CD8-positive, alpha-beta memory T cell (primary cell): ENCODE data around the gene ITGB4. TPM values are rescaled to one million over a fixed set of nuclear protein-coding genes. Genes with fewer than 3 reads are reported as not detected.

Experiments
- CTCF ChIA-PET: fragments of 350-600 bp; sonication (Branson Sonifier 250); formaldehyde crosslinking; loops from one replicate; lab custom pipeline; 2021; ENCODE audit warnings: antibody characterized with exemption; lab: Charles Lee
- POLR2A ChIA-PET: fragments of 350-600 bp; sonication (Branson Sonifier 250); formaldehyde crosslinking; loops from one replicate; lab custom pipeline; 2021; ENCODE audit warnings: antibody characterized with exemption; lab: Charles Lee
- DNase-seq, 5 donors: peaks; one replicate each; pipeline versions ENCODE4 v3.0.0 to v3.0.0-alpha.2; 2020 to 2022; ENCODE audit warnings: mixed read lengths in 1 of 5
- H3K27ac ChIP-seq: one replicate; pipeline ENCODE4 v1.7.0; 2013; ENCODE audit warnings: low read depth, mild to moderate bottlenecking, low read length, moderate library complexity
- H3K27me3 ChIP-seq: 2 replicates; pipeline ENCODE4 v1.7.0; 2013; ENCODE audit warnings: low read length, mild to moderate bottlenecking; ENCODE audit not compliant: insufficient read depth, poor library complexity, severe bottlenecking
- H3K36me3 ChIP-seq: 2 replicates; pipeline ENCODE4 v1.7.0; 2013; ENCODE audit warnings: mild to moderate bottlenecking, low read length, moderate library complexity; ENCODE audit not compliant: insufficient read depth
- H3K4me1 ChIP-seq: 2 replicates; pipeline ENCODE4 v1.7.0; 2013; ENCODE audit warnings: mild to moderate bottlenecking, low read length, moderate library complexity; ENCODE audit not compliant: insufficient read depth
- H3K4me3 ChIP-seq: 2 replicates; pipeline ENCODE4 v1.7.0; 2013; ENCODE audit warnings: mild to moderate bottlenecking, low read length
- H3K9me3 ChIP-seq: 2 replicates; pipeline ENCODE4 v1.7.0; 2013; ENCODE audit warnings: mild to moderate bottlenecking, low read length
- H3K27ac Mint-ChIP-seq, 8 donors: one replicate each; pipeline ENCODE4 v1.8.0; 2020 to 2021; ENCODE audit warnings: mixed read lengths in 8 of 8, mild to moderate bottlenecking in 6 of 8, inconsistent platforms in 3 of 8, moderate library complexity in 3 of 8
- H3K27me3 Mint-ChIP-seq, 2 donors: one replicate each; pipeline ENCODE4 v1.8.0; 2020 to 2021; ENCODE audit warnings: mixed read lengths in 2 of 2, mild to moderate bottlenecking in 1 of 2, moderate library complexity in 1 of 2
- H3K36me3 Mint-ChIP-seq, 3 donors: one replicate each; pipeline ENCODE4 v1.8.0; 2020 to 2021; ENCODE audit warnings: mixed read lengths in 3 of 3, inconsistent platforms in 1 of 3, mild to moderate bottlenecking in 1 of 3
- H3K4me1 Mint-ChIP-seq, 3 donors: one replicate each; pipeline ENCODE4 v1.8.0; 2020 to 2021; ENCODE audit warnings: mixed read lengths in 3 of 3, inconsistent platforms in 1 of 3, mild to moderate bottlenecking in 1 of 3
- H3K4me3 Mint-ChIP-seq, 7 donors: one replicate each; pipeline ENCODE4 v1.8.0; 2020 to 2021; ENCODE audit warnings: mixed read lengths in 7 of 7, mild to moderate bottlenecking in 6 of 7, moderate library complexity in 4 of 7, inconsistent platforms in 2 of 7
- H3K9me3 Mint-ChIP-seq, 5 donors: one replicate each; pipeline ENCODE4 v1.8.0; 2020 to 2022; ENCODE audit warnings: mixed read lengths in 5 of 5, mild to moderate bottlenecking in 3 of 5, moderate library complexity in 2 of 5, inconsistent platforms in 1 of 5
- polyA plus RNA-seq: library from polyadenylated mRNA; unstranded; fragments of 300-500 nt; fragmentation: Illumina TruSeq; gene quantifications from one replicate; pipeline ENCODE4 v1.2.3, GENCODE V29; 2021
- total RNA-seq, 2 experiments: library from RNA; stranded (reverse); gene quantifications; one replicate each; pipeline ENCODE4 v1.2.3, GENCODE V29; 2021

The ITGB4 gene
- total RNA-seq (1 to 10 TPM; 1.8 to 2.1 TPM), polyA plus RNA-seq (1.5 TPM)

GRCh38 chr17:75720656-75721462, at the start of gene ITGB4:
TSS of gene ITGB4 (plus strand) at chr17:75721459. CDS start at chr17:75724704, 3,245 bp downstream.
- Histone ChIP-seq H3K4me3 (peak within 1 kb of the TSS; percentile 56), H3K27me3 (peaks cover 4% of the 10 kb centered on the region), H3K9me3 (no peaks in the 10 kb centered on the region), H3K27ac (no peak within 1 kb of the TSS), H3K4me1 (no peaks in the 10 kb centered on the region), H3K36me3 (no peaks in the 10 kb centered on the region)
- Mint-ChIP-seq H3K4me3 (peak within 1 kb of the TSS; percentile 73 to 85 (median 78)), H3K27me3 (peaks cover 4 to 11% of the 10 kb centered on the region in 2 donors), H3K4me1 (peaks cover 4 to 5% (median 4%) of the 10 kb centered on the region in 3 donors), H3K9me3 (no peaks in the 10 kb centered on the region), H3K36me3 (no peaks in the 10 kb centered on the region), H3K27ac (peak within 1 kb of the TSS in 4 of 8 donors; percentile 47 to 73 (median 62))
- POLR2A ChIA-PET, result no interaction called here
- peak; percentile 58 to 77 (median 66) for DNase-seq
- CTCF ChIA-PET, result interaction anchor here (2.7 to 3.5 kb wide), 2 partner anchors 28 to 87 kb away, joined by 10 to 19 read pairs; partner anchors contain the start of gene SMIM5

GRCh38 chr17:75672011-75672410, 49.2 kb upstream of the ITGB4 start:
- peaks cover 18% of the 10 kb centered on the region for H3K4me1 ChIP-seq
- H3K27ac Mint-ChIP-seq, result no peak overlapping the region
- no peaks in the 10 kb centered on the region for H3K9me3 ChIP-seq

GRCh38 chr17:75673487-75673886, 47.8 kb upstream of the ITGB4 start:
- H3K36me3 Mint-ChIP-seq, result peaks cover 0 to 66% (median 6%) of the 10 kb centered on the region in 3 donors
- peaks cover 37% of the 10 kb centered on the region for H3K36me3 ChIP-seq

More at GRCh38 chr17:75672011-75672410, 49.2 kb upstream of the ITGB4 start:
- H3K27ac ChIP-seq, result no peak overlapping the region
- H3K4me3 ChIP-seq, result no peak overlapping the region
- peaks cover 37% of the 10 kb centered on the region for H3K36me3 ChIP-seq
- peak overlapping the region in 1 of 7 donors; percentile 51 for H3K4me3 Mint-ChIP-seq
- CTCF ChIA-PET, result interaction anchor here (1.4 to 7.1 kb wide), 4 partner anchors 13 to 82 kb away, joined by 3 to 77 read pairs (median 5); no protein-coding TSS in a partner anchor
- no peaks in the 10 kb centered on the region for H3K9me3 Mint-ChIP-seq
- no peaks in the 10 kb centered on the region for H3K27me3 ChIP-seq
- H3K36me3 Mint-ChIP-seq, result peaks cover 0 to 63% (median 9%) of the 10 kb centered on the region in 3 donors
- POLR2A ChIA-PET, result no interaction called here
- H3K27me3 Mint-ChIP-seq, result no peaks in the 10 kb centered on the region
- DNase-seq, result no peak
- peaks cover 20 to 31% (median 23%) of the 10 kb centered on the region in 3 donors for H3K4me1 Mint-ChIP-seq

GRCh38 chr17:75676461-75676860, 44.8 kb upstream of the ITGB4 start:
- peaks cover 0 to 72% (median 3%) of the 10 kb centered on the region in 3 donors for H3K36me3 Mint-ChIP-seq
- H3K36me3 ChIP-seq, result peaks cover 40% of the 10 kb centered on the region
- H3K27me3 Mint-ChIP-seq, result no peaks in the 10 kb centered on the region
- H3K4me1 Mint-ChIP-seq, result peaks cover 12 to 34% (median 20%) of the 10 kb centered on the region in 3 donors
- H3K9me3 Mint-ChIP-seq, result no peaks in the 10 kb centered on the region
- no peak overlapping the region for H3K4me3 ChIP-seq
- H3K27ac Mint-ChIP-seq, result no peak overlapping the region
- H3K4me3 Mint-ChIP-seq, result no peak overlapping the region
- H3K27ac ChIP-seq, result no peak overlapping the region
- H3K9me3 ChIP-seq, result no peaks in the 10 kb centered on the region
- no peak for DNase-seq
- peaks cover 3% of the 10 kb centered on the region for H3K4me1 ChIP-seq
- ChIA-PET CTCF (interaction anchor here (5.4 to 7.1 kb wide), 2 partner anchors 72 to 77 kb away, joined by 17 to 77 read pairs; no protein-coding TSS in a partner anchor), POLR2A (no interaction called here)
- H3K27me3 ChIP-seq, result no peaks in the 10 kb centered on the region

More at GRCh38 chr17:75673487-75673886, 47.8 kb upstream of the ITGB4 start:
- Mint-ChIP-seq H3K4me1 (peaks cover 21 to 36% (median 23%) of the 10 kb centered on the region in 3 donors), H3K27me3 (no peaks in the 10 kb centered on the region), H3K4me3 (peak overlapping the region in 1 of 7 donors; percentile 40), H3K27ac (peak overlapping the region in 1 of 8 donors; percentile 40), H3K9me3 (no peaks in the 10 kb centered on the region)
- ChIA-PET CTCF (interaction anchor here (5.4 to 7.1 kb wide), 2 partner anchors 75 to 80 kb away, joined by 17 to 77 read pairs; no protein-coding TSS in a partner anchor), POLR2A (no interaction called here)
- Histone ChIP-seq H3K27ac (no peak overlapping the region), H3K9me3 (no peaks in the 10 kb centered on the region), H3K4me1 (peaks cover 8% of the 10 kb centered on the region), H3K27me3 (no peaks in the 10 kb centered on the region), H3K4me3 (no peak overlapping the region)
- DNase-seq, result no peak

- POLR2A ChIA-PET, result no interaction called here
- peaks cover 21 to 50% (median 36%) of the 10 kb centered on the region in 3 donors for H3K4me1 Mint-ChIP-seq
- peaks cover 0 to 63% (median 2%) of the 10 kb centered on the region in 3 donors for H3K36me3 Mint-ChIP-seq
- Histone ChIP-seq H3K9me3 (no peaks in the 10 kb centered on the region), H3K27me3 (no peaks in the 10 kb centered on the region), H3K4me1 (peaks cover 14% of the 10 kb centered on the region), H3K36me3 (peaks cover 30% of the 10 kb centered on the region), H3K27ac (no peak overlapping the region), H3K4me3 (no peak overlapping the region)
- CTCF ChIA-PET, result interaction anchor here (2.1 kb wide), 1 partner anchor 69 kb away, joined by 10 read pairs; no protein-coding TSS in a partner anchor
- no peaks in the 10 kb centered on the region for H3K27me3 Mint-ChIP-seq
- H3K9me3 Mint-ChIP-seq, result no peaks in the 10 kb centered on the region
- peak overlapping the region in 1 of 8 donors; percentile 15 for H3K27ac Mint-ChIP-seq
- DNase-seq, result no peak
- H3K4me3 Mint-ChIP-seq, result no peak overlapping the region
Observed at GRCh38 chr17:75679706-75680211, 41.5 kb upstream of the ITGB4 start.

GRCh38 chr17:75680431-75680830, 40.8 kb upstream of the ITGB4 start:
- H3K4me3 ChIP-seq, result no peak overlapping the region
- DNase-seq, result no peak
- Mint-ChIP-seq H3K9me3 (no peaks in the 10 kb centered on the region), H3K27me3 (no peaks in the 10 kb centered on the region), H3K27ac (no peak overlapping the region), H3K4me1 (peaks cover 24 to 53% (median 40%) of the 10 kb centered on the region in 3 donors), H3K4me3 (no peak overlapping the region), H3K36me3 (peaks cover 0 to 66% (median 3%) of the 10 kb centered on the region in 3 donors)
- H3K4me1 ChIP-seq, result peaks cover 15% of the 10 kb centered on the region
- POLR2A ChIA-PET, result no interaction called here
- peaks cover 31% of the 10 kb centered on the region for H3K36me3 ChIP-seq
- no peaks in the 10 kb centered on the region for H3K9me3 ChIP-seq
- H3K27ac ChIP-seq, result no peak overlapping the region
- no peaks in the 10 kb centered on the region for H3K27me3 ChIP-seq
- CTCF ChIA-PET, result interaction anchor here (2.1 kb wide), 1 partner anchor 68 kb away, joined by 10 read pairs; no protein-coding TSS in a partner anchor

GRCh38 chr17:75681289-75681688, 40.0 kb upstream of the ITGB4 start:
- Mint-ChIP-seq H3K4me3 (no peak overlapping the region), H3K36me3 (peaks cover 0 to 68% (median 3%) of the 10 kb centered on the region in 3 donors), H3K4me1 (peaks cover 26 to 58% (median 41%) of the 10 kb centered on the region in 3 donors), H3K27ac (peak overlapping the region in 2 of 8 donors; percentile 33 to 45), H3K27me3 (no peaks in the 10 kb centered on the region), H3K9me3 (no peaks in the 10 kb centered on the region)
- H3K9me3 ChIP-seq, result no peaks in the 10 kb centered on the region
- H3K27me3 ChIP-seq, result no peaks in the 10 kb centered on the region
- DNase-seq, result no peak
- H3K27ac ChIP-seq, result no peak overlapping the region
- no peak overlapping the region for H3K4me3 ChIP-seq
- CTCF ChIA-PET, result interaction anchor here (1.3 kb wide), 1 partner anchor 48 kb away, joined by 5 read pairs; the partner anchor contains the start of gene SMIM5
- POLR2A ChIA-PET, result no interaction called here
- peaks cover 15% of the 10 kb centered on the region for H3K4me1 ChIP-seq
- H3K36me3 ChIP-seq, result peaks cover 28% of the 10 kb centered on the region
